Aorta (tissue), 5 donors: ENCODE results near the gene OR2J2. TPM values are rescaled to one million over a fixed set of nuclear protein-coding genes. Genes with fewer than 3 reads are reported as not detected.
A peak's percentile ranks its signal among the peaks of the same experiment; 100 is the strongest.
"Not testable (repeated sequence)": the region's sequence is repeated elsewhere in the genome, so short reads cannot be mapped to it uniquely, and the experiment has no call there.

Experiments used
- ATAC-seq: fragments of 200-7000 bp; cut with Tn5 transposase; one replicate; pipeline ENCODE4 v1.9.1; 2022; ENCODE audit warnings: moderate library complexity; ENCODE audit not compliant: low FRiP score
- DNase-seq, 2 donors: peaks; one replicate each; pipeline ENCODE4 v3.0.0-alpha.2; 2020
- H3K27ac ChIP-seq, 2 donors: one replicate each; pipeline ENCODE4 v1.5.1; 2013; ENCODE audit warnings: low read length in 2 of 2, mild to moderate bottlenecking in 2 of 2, moderate library complexity in 2 of 2, control low read depth in 1 of 2, inconsistent platforms in 1 of 2, low read depth in 1 of 2
- H3K27me3 ChIP-seq, 2 donors: one replicate each; pipeline ENCODE4 v1.6.1; 2013; ENCODE audit warnings: control low read depth in 1 of 2, low read length in 1 of 2, mild to moderate bottlenecking in 1 of 2, moderate library complexity in 1 of 2; ENCODE audit not compliant: insufficient read depth in 2 of 2, control insufficient read depth in 1 of 2
- H3K36me3 ChIP-seq, 2 donors: one replicate each; pipeline ENCODE4 v1.6.1; 2013; ENCODE audit warnings: control low read depth in 1 of 2, low read length in 1 of 2, mild to moderate bottlenecking in 1 of 2; ENCODE audit not compliant: insufficient read depth in 2 of 2, control insufficient read depth in 1 of 2
- H3K4me1 ChIP-seq, 2 donors: one replicate each; pipeline ENCODE4 v1.6.1; 2013; ENCODE audit warnings: low read length in 2 of 2, control low read depth in 1 of 2, mild to moderate bottlenecking in 1 of 2, moderate library complexity in 1 of 2; ENCODE audit not compliant: insufficient read depth in 2 of 2, control insufficient read depth in 1 of 2
- H3K4me3 ChIP-seq, 2 donors: one replicate each; pipeline ENCODE4 v1.5.1; 2013; ENCODE audit warnings: low read length in 2 of 2, control low read depth in 1 of 2, mild to moderate bottlenecking in 1 of 2
- H3K9me3 ChIP-seq: one replicate; pipeline ENCODE4 v1.6.1; 2013; ENCODE audit warnings: mild to moderate bottlenecking, low read length; ENCODE audit not compliant: control insufficient read depth
- WGBS, 2 donors: extraction: QIAGEN DNeasy Blood & Tissue Kit; methylation state at CpG; one replicate each; pipeline ENCODE4 v1.1.7; 2013; 5-methylcytosine and 5-hydroxymethylcytosine counted together
- intact Hi-C, 2 donors: fragments of 100-400 bp; cut with DNase I; formaldehyde crosslinking; loops; one replicate each; pipeline versions ENCODE4 v1.14.2 to v1.15.0; 2022
- polyA plus RNA-seq, 2 donors: library from polyadenylated mRNA; stranded (reverse); fragments of 200-250 nt; gene quantifications; one replicate each; pipeline ENCODE4 v1.2.3, GENCODE V29; 2013
- total RNA-seq, 2 donors: library from RNA; stranded (reverse); fragmentation: NEBNext Ultra II Directional; extraction: Animal tissue kit (Norgen Biotek cat#: 25700); gene quantifications; one replicate each; pipeline ENCODE4 v1.2.1, GENCODE V29; 2021
- donor health status: healthy with polysubstance abuse.
- donor health status: Bipolar disorder and iron deficiency.
- donor health status: DM: no; HTN: no; CAD: no.
- donor health status: DM: no; HTN: no; CAD: no.
- donor health status: DM: yes; HTN: yes; CAD: no.

The OR2J2 gene
- total and polyA plus RNA-seq, 4 donors = not detected

DNA sequence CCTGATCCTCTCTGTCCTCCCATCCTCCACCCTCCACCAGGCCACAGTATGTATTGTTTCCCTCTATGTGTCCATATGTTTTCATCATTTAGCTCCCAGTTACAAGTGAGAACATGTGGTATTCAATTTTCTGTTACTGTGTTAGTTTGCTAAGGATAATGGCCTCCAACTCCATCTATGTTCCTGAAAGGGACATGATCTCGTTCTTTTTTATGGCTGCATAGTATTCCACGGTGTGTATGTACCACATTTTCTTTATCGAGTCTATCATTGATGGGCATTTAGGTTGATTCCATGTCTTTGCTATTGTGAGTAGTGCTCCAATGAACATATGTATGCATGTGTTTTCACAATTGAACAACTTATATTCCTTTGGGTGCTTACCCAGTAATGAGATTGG lies 21.3 kb upstream of the OR2J2 start:
- DNase-seq, H3K4me3 ChIP-seq, intact Hi-C loops, H3K36me3 ChIP-seq, H3K4me1 ChIP-seq, H3K27ac ChIP-seq, ATAC-seq, H3K9me3 ChIP-seq, H3K27me3 ChIP-seq: not testable (repeated sequence)
- WGBS, 2 donors = 69 to 83% methylated on average over 3 of the region's 3 CpGs

DNA sequence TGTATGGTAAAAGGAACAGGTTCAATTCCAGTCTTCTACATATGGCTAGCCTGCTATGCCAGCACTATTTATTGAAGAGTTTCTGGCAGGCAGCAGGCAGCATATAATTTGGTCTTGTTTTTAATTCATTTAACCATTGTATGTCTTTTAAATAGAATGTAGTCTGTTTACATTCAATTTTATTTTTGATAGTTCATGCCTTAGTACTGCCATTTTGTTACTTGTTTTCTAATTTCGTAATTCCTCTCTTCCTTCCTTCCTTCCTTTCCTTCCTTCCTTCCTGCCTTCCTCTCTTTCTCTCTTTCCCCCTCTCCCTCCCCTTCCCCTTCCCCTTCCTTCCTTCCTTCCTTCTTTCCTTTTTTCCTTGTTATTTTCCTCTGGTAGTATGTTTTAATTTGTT lies 17.6 kb upstream of the OR2J2 start:
- intact Hi-C loops = no loop called here

DNA sequence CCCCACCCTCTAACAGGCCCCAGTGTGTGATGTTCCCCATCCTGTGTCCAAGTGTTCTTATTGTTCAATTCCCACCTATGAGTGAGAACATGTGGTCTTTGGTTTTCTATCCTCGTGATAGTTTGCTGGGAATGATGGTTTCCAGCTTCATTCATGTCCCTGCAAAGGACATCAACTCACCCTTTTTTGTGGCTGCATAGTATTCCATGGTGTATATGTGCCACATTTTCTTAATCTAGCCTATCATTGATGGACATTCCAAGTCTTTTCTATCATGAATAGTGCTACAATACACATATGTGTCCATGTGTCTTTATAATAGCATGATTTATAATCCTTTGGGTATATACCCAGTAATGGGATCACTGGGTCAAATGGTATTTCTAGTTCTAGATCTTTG lies 15.5 kb upstream of the OR2J2 start:
- H3K9me3 ChIP-seq, DNase-seq, ATAC-seq, intact Hi-C loops, H3K27ac ChIP-seq, H3K36me3 ChIP-seq, H3K4me1 ChIP-seq, H3K4me3 ChIP-seq, H3K27me3 ChIP-seq: not testable (repeated sequence)
- 42 to 52% methylated on average over 1 of the region's 1 CpG for WGBS, 2 donors

More for the DNA sequence above, 17.6 kb upstream of the OR2J2 start:
- Histone ChIP-seq H3K4me1 (no peaks in the 10 kb centered on the region), H3K27ac (no peak overlapping the region), H3K9me3 (no peaks in the 10 kb centered on the region), H3K27me3 (no peaks in the 10 kb centered on the region), H3K4me3 (no peak overlapping the region), H3K36me3 (no peaks in the 10 kb centered on the region)
- 68 to 86% methylated on average over 1 of the region's 1 CpG for WGBS, 2 donors
- ATAC-seq (no peak), DNase-seq (no peak)

DNA sequence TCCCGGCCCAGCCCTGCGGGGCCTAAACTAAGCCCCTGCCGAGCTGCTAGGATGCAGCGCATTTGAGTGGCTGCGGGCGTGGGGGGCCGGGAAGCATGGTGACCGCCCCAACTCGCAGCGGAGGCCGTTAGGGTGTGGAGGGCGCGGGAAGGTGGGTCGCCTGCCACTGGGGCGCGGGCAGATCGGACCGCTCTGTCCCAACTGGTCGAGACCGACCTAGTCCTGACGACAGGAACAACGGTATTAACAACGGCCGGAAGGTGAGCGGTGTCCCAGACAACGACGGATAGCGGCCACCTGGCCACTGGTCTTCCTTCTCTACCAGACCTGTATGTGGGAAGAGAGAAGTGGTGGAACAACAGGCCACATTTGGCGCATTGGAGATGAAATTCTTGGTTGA lies 10.8 kb upstream of the OR2J2 start:
- H3K4me3 ChIP-seq, DNase-seq, H3K36me3 ChIP-seq, H3K9me3 ChIP-seq, H3K4me1 ChIP-seq, ATAC-seq, intact Hi-C loops, H3K27ac ChIP-seq, H3K27me3 ChIP-seq: not testable (repeated sequence)
- 93% methylated on average over 22 to 26 of the region's 29 CpGs for WGBS, 2 donors

DNA sequence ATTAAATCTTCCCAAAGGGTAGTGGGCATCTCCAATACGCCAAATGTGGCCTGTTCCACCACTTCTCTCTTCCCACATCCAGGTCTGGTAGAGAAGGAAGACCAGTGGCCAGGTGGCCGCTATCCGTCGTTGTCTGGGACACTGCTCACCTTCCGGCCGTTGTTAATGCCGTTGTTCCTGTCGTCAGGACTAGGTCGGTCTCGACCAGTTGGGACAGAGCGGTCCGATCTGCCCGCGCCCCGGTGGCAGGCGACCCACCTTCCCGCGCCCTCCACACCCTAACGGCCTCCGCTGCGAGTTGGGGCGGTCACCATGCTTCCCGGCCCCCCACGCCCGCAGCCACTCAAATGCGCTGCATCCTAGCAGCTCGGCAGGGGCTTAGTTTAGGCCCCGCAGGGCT lies 5.1 kb upstream of the OR2J2 start:
- H3K27me3 ChIP-seq, H3K4me3 ChIP-seq, H3K36me3 ChIP-seq, H3K4me1 ChIP-seq, intact Hi-C loops, H3K9me3 ChIP-seq, H3K27ac ChIP-seq, DNase-seq: not testable (repeated sequence)
- WGBS, 2 donors = 92 to 96% methylated on average over 12 to 25 of the region's 28 CpGs
- ATAC-seq = peak; percentile 41

DNA sequence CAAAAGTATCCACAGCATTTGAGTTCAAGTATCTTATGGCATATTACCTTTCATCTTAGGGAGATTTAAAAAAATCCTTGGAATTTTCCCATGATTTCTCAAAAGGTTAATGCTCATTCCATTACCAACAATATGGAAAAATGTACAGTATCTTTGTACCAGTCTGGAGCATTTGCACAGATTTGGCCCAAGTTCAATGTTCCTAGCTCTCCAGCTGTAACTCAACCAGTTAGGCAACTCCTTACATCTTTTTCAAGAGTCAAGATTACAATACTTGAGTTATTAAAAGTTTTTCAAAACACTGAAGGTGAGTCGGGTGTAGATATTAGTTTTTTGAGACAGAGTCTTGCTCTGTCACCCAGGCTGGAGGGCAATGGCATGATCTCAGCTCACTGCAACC lies 1.0 kb downstream of the OR2J2 start:
- no peaks in the 10 kb centered on the region for H3K4me1 ChIP-seq
- H3K9me3 ChIP-seq = no peaks in the 10 kb centered on the region
- 53 to 63% methylated on average over 1 of the region's 1 CpG for WGBS, 2 donors
- no peak overlapping the region for H3K27ac ChIP-seq
- no peak overlapping the region for H3K4me3 ChIP-seq
- peaks cover 0 to 1% of the 10 kb centered on the region in 2 donors for H3K27me3 ChIP-seq
- no peaks in the 10 kb centered on the region for H3K36me3 ChIP-seq
- no peak for DNase-seq
- no peak for ATAC-seq
- intact Hi-C loops = no loop called here

DNA sequence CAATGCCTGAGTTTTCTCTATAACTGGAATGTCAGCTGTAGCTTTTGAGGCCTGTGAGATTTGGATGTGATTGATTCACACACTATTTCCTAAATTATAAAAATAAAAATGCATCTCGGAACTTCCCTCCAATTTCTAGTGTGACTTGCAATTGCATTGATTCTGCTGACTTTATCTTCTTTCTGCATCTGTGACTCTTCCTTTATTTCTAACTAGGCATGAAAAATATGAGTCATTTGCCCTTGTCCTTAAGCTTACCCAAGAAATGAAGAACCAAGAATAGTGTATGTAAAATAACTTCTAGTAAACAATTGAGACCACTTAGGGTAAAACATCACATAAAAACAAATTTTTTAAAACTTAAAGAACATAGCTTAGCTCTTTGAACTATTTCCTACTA lies 12.9 kb downstream of the OR2J2 start:
- no peaks in the 10 kb centered on the region for H3K9me3 ChIP-seq
- DNase-seq = no peak
- WGBS, 2 donors = 79 to 81% methylated on average over 1 of the region's 1 CpG
- H3K4me1 ChIP-seq = no peaks in the 10 kb centered on the region
- no peaks in the 10 kb centered on the region for H3K27me3 ChIP-seq
- no peak for ATAC-seq
- H3K27ac ChIP-seq = no peak overlapping the region
- intact Hi-C loops = no loop called here
- H3K4me3 ChIP-seq = no peak overlapping the region
- no peaks in the 10 kb centered on the region for H3K36me3 ChIP-seq

DNA sequence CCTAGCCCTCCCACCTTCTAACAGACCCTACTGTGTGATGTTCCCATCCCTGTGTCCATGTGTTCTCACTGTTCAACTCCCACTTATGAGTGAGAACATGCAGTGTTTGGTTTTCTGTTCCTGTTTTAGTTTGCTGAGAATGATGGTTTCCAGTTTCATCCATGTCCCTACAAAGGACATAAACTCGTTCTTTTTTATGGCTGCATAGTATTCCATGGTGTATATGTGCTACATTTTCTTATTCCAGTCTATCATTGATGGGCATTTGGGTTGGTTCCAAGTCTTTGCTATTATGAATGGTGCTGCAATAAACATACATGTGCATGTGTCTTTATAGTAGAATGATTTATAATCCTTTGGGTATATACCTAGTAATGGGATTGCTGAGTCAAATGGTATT lies 18.0 kb downstream of the OR2J2 start:
- intact Hi-C loops, ATAC-seq: not testable (repeated sequence)
- WGBS, 2 donors = 45 to 60% methylated on average over 1 of the region's 1 CpG

DNA sequence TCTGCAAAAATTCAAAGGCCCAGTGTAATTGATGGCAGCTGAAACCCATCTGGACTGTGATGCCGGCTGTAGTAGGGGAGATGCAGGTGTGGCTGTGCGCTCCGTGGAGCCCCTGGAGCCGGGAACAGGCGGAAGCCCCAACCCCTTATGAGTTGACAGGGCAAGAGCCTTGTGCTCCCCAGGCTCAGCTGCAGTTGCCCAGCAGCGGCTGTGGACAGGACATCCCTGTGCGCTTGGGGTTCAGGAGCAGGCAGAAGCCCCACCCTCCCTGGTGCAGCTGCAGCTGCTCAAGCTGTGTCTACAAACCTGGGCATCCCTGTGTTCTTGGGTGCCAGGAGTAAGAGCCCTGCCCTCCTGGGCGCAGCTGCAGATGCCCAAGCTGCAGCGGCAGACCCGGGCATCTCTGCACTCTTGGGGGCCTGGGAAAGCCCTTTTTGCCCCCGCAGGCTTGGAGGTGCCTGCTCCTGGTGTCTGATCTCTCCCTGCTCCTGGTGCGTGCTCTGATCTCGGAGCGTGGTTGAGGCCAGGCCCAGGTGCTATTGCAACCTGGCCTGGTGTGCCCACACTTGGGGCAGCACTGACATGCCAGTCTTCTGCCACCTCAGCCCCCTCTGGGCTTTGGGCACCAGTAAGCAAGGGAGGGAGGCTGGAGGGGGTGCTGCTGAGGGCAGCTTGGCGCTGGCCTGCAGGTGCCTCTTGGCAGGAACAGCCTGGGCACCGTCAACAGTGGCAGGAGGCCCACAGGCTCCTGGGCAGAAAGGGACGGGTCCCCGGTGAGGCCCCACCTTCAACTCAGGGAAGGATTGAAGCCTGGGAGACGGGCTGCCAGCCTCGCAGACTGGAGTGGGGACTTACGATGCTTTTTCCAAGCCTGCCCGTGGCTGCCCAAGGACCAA lies 30.3 kb downstream of the OR2J2 start:
- DNase-seq (no peak), ATAC-seq (peak; percentile 46)
- Histone ChIP-seq H3K27me3 (no peaks in the 10 kb centered on the region), H3K27ac (no peak overlapping the region), H3K4me1 (no peaks in the 10 kb centered on the region), H3K4me3 (no peak overlapping the region), H3K9me3 (no peaks in the 10 kb centered on the region), H3K36me3 (no peaks in the 10 kb centered on the region)
- intact Hi-C loops = no loop called here
- WGBS, 2 donors = 83 to 85% methylated on average over 22 of the region's 22 CpGs

More for the DNA sequence above, 18.0 kb downstream of the OR2J2 start:
- H3K4me1 ChIP-seq, H3K27ac ChIP-seq, H3K4me3 ChIP-seq, H3K27me3 ChIP-seq, H3K36me3 ChIP-seq, DNase-seq, H3K9me3 ChIP-seq: not testable (repeated sequence)
